Measurements from ENCODE around the gene MAGOH.
A peak's percentile ranks its signal among the peaks of the same experiment; 100 is the strongest.

GRCh38 chr1:53220171-53220961 is 18.0 kb downstream of the MAGOH start, which contains the start of gene CZIB:
- TF ChIP-seq POLR2A (IDR thresholded peaks at IDR 0.05; ENCODE audit: low read length), result peak; percentile 87
- TF ChIP-seq GATA1 (IDR thresholded peaks at IDR 0.05; ENCODE audit: low read depth, low read length), result no peak

Measured in erythroblast (primary cell).